K562 (cell line): ENCODE measurements around the gene AKAP7. TPM values are rescaled to one million over a fixed set of nuclear protein-coding genes. Genes with fewer than 3 reads are reported as not detected.

Source experiments
- ATAC-seq: fragments of 200-7000 bp; cut with Tn5 transposase; 3 replicates; pipeline ENCODE4 v1.9.1; 2020; ENCODE audit warnings: moderate library complexity
- BruUV-seq: library from RNA; stranded (reverse); fragments of 400-500 nt; replicated peaks from 2 replicates; lab custom pipeline; 2021; lab: Mats Ljungman, UMichigan
- CTCF ChIA-PET: fragments of 300-600 bp; formaldehyde crosslinking; extraction: SDS; loops from one replicate; lab custom pipeline; 2021; ENCODE audit warnings: low intra/inter-chr PET ratio; lab: Yijun Ruan, JAX
- POLR2A ChIA-PET: fragments of 300-600, 350-650 bp; sonication (Branson Sonifier 250); formaldehyde crosslinking; extraction: SDS; loops from one replicate; lab custom pipeline; 2021; ENCODE audit warnings: antibody characterized with exemption, inconsistent platforms; lab: Yijun Ruan, JAX
- DNase-seq, 4 experiments: peaks; one replicate each; pipeline versions ENCODE4 v3.0.0 to v3.0.0-alpha.2; 2011 to 2018; ENCODE audit warnings: low spot score in 3 of 4, mixed read lengths in 3 of 4; ENCODE audit errors: extremely low read depth in 1 of 4
- FAIRE-seq: peaks from 2 replicates; lab custom pipeline; 2011; peaks lifted over from hg19 to GRCh38; lab: Jason Lieb, UNC
- H2AFZ ChIP-seq: 2 replicates; pipeline ENCODE4 v1.6.0; 2011; ENCODE audit warnings: low read depth, low read length, control low read depth, inconsistent platforms
- H3K27ac ChIP-seq: fragments of 200-600 bp; 3 replicates; pipeline ENCODE4 v1.8.0; 2011; ENCODE audit warnings: low read depth, mild to moderate bottlenecking, control low read depth, inconsistent platforms, low read length, moderate library complexity, mixed read lengths; ENCODE audit errors: extremely low read depth
- H3K27me3 ChIP-seq, 2 experiments: fragments of 300-600 bp in 1 of 2; 2 replicates in 1 of 2; 3 replicates in 1 of 2; pipeline versions ENCODE4 v1.6.0 to v1.8.0; 2011; ENCODE audit warnings: inconsistent platforms in 2 of 2, low read length in 2 of 2, mild to moderate bottlenecking in 1 of 2, mixed read lengths in 1 of 2, moderate library complexity in 1 of 2; ENCODE audit not compliant: control insufficient read depth in 2 of 2, insufficient read depth in 2 of 2
- H3K36me3 ChIP-seq: fragments of 300-600 bp; 3 replicates; pipeline ENCODE4 v1.8.0; 2011; ENCODE audit warnings: mild to moderate bottlenecking, low read length, inconsistent platforms; ENCODE audit not compliant: control insufficient read depth, insufficient read depth
- H3K4me1 ChIP-seq, 2 experiments: fragments of 200-600 bp in 1 of 2; replicated peaks in 1 of 2; 2 replicates in 1 of 2; 3 replicates in 1 of 2; pipeline versions ENCODE4 v1.5.1 to v1.8.0; 2011; ENCODE audit warnings: inconsistent platforms in 2 of 2, low read length in 2 of 2, mild to moderate bottlenecking in 1 of 2, mixed read lengths in 1 of 2, moderate library complexity in 1 of 2; ENCODE audit not compliant: control insufficient read depth in 2 of 2, insufficient read depth in 2 of 2
- H3K4me2 ChIP-seq: 2 replicates; pipeline ENCODE4 v1.6.1; 2011; ENCODE audit warnings: low read length, control low read depth, inconsistent platforms, mixed read lengths; ENCODE audit not compliant: insufficient read depth
- H3K4me3 ChIP-seq: fragments of 200-600 bp; sonication (generic), shearing (Covaris generic); 2 replicates; pipeline ENCODE4 v1.5.1; 2016; ENCODE audit warnings: control low read depth, inconsistent platforms
- H3K79me2 ChIP-seq: fragments of 200-600 bp; 3 replicates; pipeline ENCODE4 v1.8.0; 2011; ENCODE audit warnings: low read length, inconsistent platforms; ENCODE audit not compliant: control insufficient read depth, insufficient read depth
- H3K9ac ChIP-seq, 2 experiments: 2 replicates each; pipeline versions ENCODE4 v1.6.0 to v1.6.1; 2011; ENCODE audit warnings: low read depth in 2 of 2, low read length in 2 of 2, control low read depth in 1 of 2, inconsistent platforms in 1 of 2, mild to moderate bottlenecking in 1 of 2, mixed read lengths in 1 of 2; ENCODE audit not compliant: insufficient read depth in 1 of 2
- H3K9me1 ChIP-seq: one replicate; pipeline ENCODE4 v1.6.0; 2011; ENCODE audit warnings: inconsistent platforms, mild to moderate bottlenecking, low read length, moderate library complexity; ENCODE audit not compliant: control insufficient read depth, insufficient read depth
- H3K9me3 ChIP-seq: replicated peaks from 2 replicates; pipeline ENCODE4 v1.5.1; 2011; ENCODE audit warnings: low read depth, low read length, inconsistent platforms; ENCODE audit not compliant: control insufficient read depth, insufficient read depth
- H4K20me1 ChIP-seq: replicated peaks from 2 replicates; pipeline ENCODE4 v1.6.1; 2011; ENCODE audit warnings: low read length, inconsistent platforms, mixed read lengths; ENCODE audit not compliant: control insufficient read depth, insufficient read depth
- BRF1 ChIP-seq: IDR thresholded peaks from 3 replicates; pipeline ENCODE4 v1.6.1; 2011; ENCODE audit warnings: borderline replicate concordance, mild to moderate bottlenecking; ENCODE audit not compliant: insufficient read length; ENCODE audit errors: extremely low read depth
- CBX1 ChIP-seq: sonication (generic); IDR thresholded peaks from 2 replicates; pipeline ENCODE4 v1.6.1; 2016; ENCODE audit warnings: antibody characterized with exemption, low read depth, mild to moderate bottlenecking
- CHD4 ChIP-seq: fragments of 200-600 bp; sonication (generic); IDR thresholded peaks from 3 replicates; pipeline ENCODE4 v1.6.1; 2012; ENCODE audit warnings: low read depth, mild to moderate bottlenecking, mixed read lengths, low read length, inconsistent platforms; ENCODE audit not compliant: insufficient read depth, insufficient replicate concordance, poor library complexity, severe bottlenecking
- GABPA ChIP-seq: fragments of 200-800 bp; sonication (Bioruptor generic); conservative IDR thresholded peaks from 2 replicates; pipeline ENCODE4 v1.6.1; 2016; ENCODE audit warnings: low read depth, missing genetic modification characterization, missing compliant biosample characterization
- RBM14 ChIP-seq: fragments of 200-400 bp; formaldehyde crosslinking; IDR thresholded peaks from 2 replicates; pipeline ENCODE4 v1.6.1; 2018; ENCODE audit warnings: low read depth, mild to moderate bottlenecking, low read length, moderate library complexity, borderline replicate concordance; ENCODE audit not compliant: insufficient read depth
- SMAD2 ChIP-seq: fragments of 150-350 bp; IDR thresholded peaks from 2 replicates; pipeline ENCODE4 v1.6.1; 2014; ENCODE audit warnings: low read depth, mild to moderate bottlenecking, low read length
- SMARCC2 ChIP-seq: fragments of 450-650 bp; IDR thresholded peaks from 2 replicates; pipeline ENCODE4 v1.6.1; 2017; ENCODE audit warnings: antibody characterized with exemption, moderate library complexity, mild to moderate bottlenecking, low read depth
- SOX6 ChIP-seq: fragments of 450-650 bp; IDR thresholded peaks from 2 replicates; pipeline ENCODE4 v1.6.1; 2014; ENCODE audit warnings: mild to moderate bottlenecking
- ZNF282 ChIP-seq: sonication (generic); formaldehyde crosslinking; IDR thresholded peaks from 2 replicates; pipeline ENCODE4 v1.8.1; 2023; ENCODE audit warnings: missing genetic modification reagents
- ZNF57 ChIP-seq: fragments of 450-650 bp; formaldehyde crosslinking; IDR thresholded peaks from 2 replicates; pipeline ENCODE4 v1.4.0; 2020; ENCODE audit warnings: mild to moderate bottlenecking, moderate library complexity
- WGBS: fragments of 100-300 bp; shearing (Covaris generic); methylation state at CpG from one replicate; pipeline ENCODE4 v1.1.6; 2016; ENCODE audit warnings: low coverage, mixed read lengths; ENCODE audit not compliant: insufficient coverage; ENCODE audit errors: missing lambda C conversion rate; 5-methylcytosine and 5-hydroxymethylcytosine counted together
- in situ Hi-C: fragments of 300-500 bp; cut with MboI; formaldehyde crosslinking; loops from 4 replicates; pipeline ENCODE4 v1.15.0; 2018; ENCODE audit warnings: inconsistent platforms, mixed read lengths
- intact Hi-C: fragments of 100-400 bp; cut with micrococcal nuclease; formaldehyde crosslinking; loops from 2 replicates; pipeline ENCODE4 v1.14.2; 2022
- polyA plus RNA-seq, 8 experiments: library from polyadenylated mRNA; depleted of rRNA in 4 of 8; stranded (reverse) in 5 of 8; unstranded in 3 of 8; fragments of >200 nt; fragmentation: Nextera tagmentation in 2 of 8; fragmentation: Illumina TruSeq in 1 of 8; extraction: Ambion mirVana in 2 of 8; extraction: Trizol in 1 of 8; gene quantifications; 2 replicates each; pipeline versions ENCODE4 v1.2.1 to v1.2.3, GENCODE V29; 2011 to 2014; ENCODE audit warnings: inconsistent platforms in 1 of 8, missing spikeins in 1 of 8
- total RNA-seq, 7 experiments: library from RNA; depleted of rRNA in 6 of 7; stranded (reverse); fragments of >200 nt in 6 of 7; fragmentation: Illumina TruSeq in 2 of 7; extraction: Trizol in 2 of 7; gene quantifications; 2 replicates each; pipeline versions ENCODE4 v1.2.1 to v1.2.3, GENCODE V29; 2011 to 2021; ENCODE audit warnings: low replicate concordance in 1 of 7

AKAP7 gene
- total and polyA plus RNA-seq, 9 of the 15 experiments (the other 6 are each of a cell fraction or from before 2014, with no cell fraction given): 0.82 to 2.6 (median 1.6) TPM

GRCh38 chr6:131244942-131245341, 109.7 kb downstream of the AKAP7 start:
- no peak for ATAC-seq
- no peak for FAIRE-seq
- Histone ChIP-seq H4K20me1 (no peaks in the 10 kb centered on the region), H3K27me3 (no peaks in the 10 kb centered on the region), H3K4me3 (no peak overlapping the region), H3K36me3 (no peaks in the 10 kb centered on the region), H3K79me2 (no peaks in the 10 kb centered on the region), H3K27ac (no peak overlapping the region), H3K9ac (no peak overlapping the region), H3K4me2 (no peak overlapping the region), H3K9me3 (no peaks in the 10 kb centered on the region), H3K4me1 (no peaks in the 10 kb centered on the region), H2AFZ (no peak overlapping the region), H3K9me1 (no peaks in the 10 kb centered on the region)
- WGBS: 0% methylated on average over 4 of the region's 4 CpGs
- ChIA-PET CTCF (no interaction called here), POLR2A (no interaction called here)
- no TSS peak for BruUV-seq
- in situ Hi-C loops: no loop called here
- TF ChIP-seq SOX6 (no peak), RBM14 (no peak), ZNF282 (CRISPR knock-in tag) (no peak), CHD4 (no peak), SMARCC2 (no peak), BRF1 (no peak), CBX1 (no peak)
- no peak for DNase-seq
- intact Hi-C loops: no loop called here

GRCh38 chr6:131250122-131250521, 114.9 kb downstream of the AKAP7 start:
- Histone ChIP-seq H3K9me1 (no peaks in the 10 kb centered on the region), H3K9me3 (no peaks in the 10 kb centered on the region), H3K4me2 (no peak overlapping the region), H3K27ac (no peak overlapping the region), H3K79me2 (no peaks in the 10 kb centered on the region), H4K20me1 (no peaks in the 10 kb centered on the region), H3K27me3 (no peaks in the 10 kb centered on the region), H3K9ac (no peak overlapping the region), H3K36me3 (no peaks in the 10 kb centered on the region), H2AFZ (no peak overlapping the region), H3K4me3 (no peak overlapping the region), H3K4me1 (no peaks in the 10 kb centered on the region)
- BruUV-seq: no TSS peak
- no peak for ATAC-seq
- intact Hi-C loops: no loop called here
- in situ Hi-C loops: no loop called here
- no peak for FAIRE-seq
- DNase-seq: no peak
- ChIA-PET CTCF (no interaction called here), POLR2A (no interaction called here)
- TF ChIP-seq SMAD2: no peak
- no peak for TF ChIP-seq GABPA (tag)
- no peak for TF ChIP-seq ZNF57 (CRISPR knock-in tag)
- WGBS: 0% methylated on average over 9 of the region's 9 CpGs
